Thyroid gland (tissue), 4 donors: Measurements from ENCODE around the gene DPP6.

Experiments
- POLR2A ChIP-seq, 2 donors: fragments of 450-650 bp; IDR thresholded peaks; one replicate each; pipeline ENCODE4 v1.6.1; 2017; ENCODE audit warnings: antibody characterized with exemption in 2 of 2, mild to moderate bottlenecking in 2 of 2, moderate library complexity in 1 of 2
- TF ChIP-seq, protein P1 (sequence below), 6 experiments: fragments of 200-600 bp in 3 of 6; fragments of 450-650 bp in 3 of 6; sonication (generic) in 3 of 6; IDR thresholded peaks; one replicate each; pipeline ENCODE4 v1.5.1; 2016 to 2019; ENCODE audit warnings: antibody characterized with exemption in 6 of 6, mild to moderate bottlenecking in 2 of 6, inconsistent platforms in 1 of 6, moderate library complexity in 1 of 6

DNA sequence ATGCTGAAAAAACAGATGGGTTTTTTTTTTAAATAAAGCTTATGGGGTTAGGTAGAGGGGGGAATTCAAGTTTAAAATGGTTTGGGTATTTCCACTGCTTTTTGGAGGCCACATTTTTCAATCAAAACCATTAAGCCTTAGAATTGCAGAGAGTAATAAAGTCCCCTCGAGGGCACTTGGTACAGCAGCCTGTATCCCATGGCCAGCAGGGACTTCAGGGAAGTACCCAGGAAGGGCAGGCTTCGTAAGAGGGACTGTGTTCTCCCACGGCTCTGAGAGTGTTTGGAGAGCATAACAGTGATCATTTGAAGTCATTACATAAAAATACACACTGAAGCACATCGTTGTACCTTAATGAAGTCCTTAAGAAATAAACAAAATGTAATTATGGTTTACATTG, 432.7 kb downstream of the DPP6 start:
- TF ChIP-seq, protein P1, sequence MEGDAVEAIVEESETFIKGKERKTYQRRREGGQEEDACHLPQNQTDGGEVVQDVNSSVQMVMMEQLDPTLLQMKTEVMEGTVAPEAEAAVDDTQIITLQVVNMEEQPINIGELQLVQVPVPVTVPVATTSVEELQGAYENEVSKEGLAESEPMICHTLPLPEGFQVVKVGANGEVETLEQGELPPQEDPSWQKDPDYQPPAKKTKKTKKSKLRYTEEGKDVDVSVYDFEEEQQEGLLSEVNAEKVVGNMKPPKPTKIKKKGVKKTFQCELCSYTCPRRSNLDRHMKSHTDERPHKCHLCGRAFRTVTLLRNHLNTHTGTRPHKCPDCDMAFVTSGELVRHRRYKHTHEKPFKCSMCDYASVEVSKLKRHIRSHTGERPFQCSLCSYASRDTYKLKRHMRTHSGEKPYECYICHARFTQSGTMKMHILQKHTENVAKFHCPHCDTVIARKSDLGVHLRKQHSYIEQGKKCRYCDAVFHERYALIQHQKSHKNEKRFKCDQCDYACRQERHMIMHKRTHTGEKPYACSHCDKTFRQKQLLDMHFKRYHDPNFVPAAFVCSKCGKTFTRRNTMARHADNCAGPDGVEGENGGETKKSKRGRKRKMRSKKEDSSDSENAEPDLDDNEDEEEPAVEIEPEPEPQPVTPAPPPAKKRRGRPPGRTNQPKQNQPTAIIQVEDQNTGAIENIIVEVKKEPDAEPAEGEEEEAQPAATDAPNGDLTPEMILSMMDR (IDR thresholded peaks at IDR 0.05): no peak
- TF ChIP-seq POLR2A (IDR thresholded peaks at IDR 0.05): no peak
